ENCODE measurements around the gene HOXD9. TPM values are rescaled to one million over a fixed set of nuclear protein-coding genes. Genes with fewer than 3 reads are reported as not detected.

Gene HOXD9
- polyA plus RNA-seq, 1 of the 3 experiments (the other 2 are of a cell fraction): 4.8 TPM

GRCh38 chr2:176149939-176150583 is 27.5 kb downstream of the HOXD9 start:
- H3K36me3 ChIP-seq (replicated peaks in 1 of 2; ENCODE audit: control insufficient read depth in 1 of 2, insufficient read depth in 2 of 2, low read length in 1 of 2): peaks cover 0 to 24% of the 10 kb centered on the region in 2 experiments
- H3K27me3 ChIP-seq (ENCODE audit: insufficient read depth): no peaks in the 10 kb centered on the region
- DNase-seq: no peak
- 92% methylated on average over 24 of the region's 24 CpGs for WGBS (ENCODE audit: low lambda C conversion rate)
- H3K9me2 ChIP-seq: no peaks in the 10 kb centered on the region
- H3K79me2 ChIP-seq (ENCODE audit: insufficient read depth): no peaks in the 10 kb centered on the region
- H3K9ac ChIP-seq: no peak overlapping the region
- H3K4me2 ChIP-seq: no peak overlapping the region
- no peaks in the 10 kb centered on the region for H4K20me1 ChIP-seq (ENCODE audit: insufficient read depth)
- H3K9me3 ChIP-seq: no peaks in the 10 kb centered on the region
- H3K27ac ChIP-seq (ENCODE audit: low read depth in 2 of 2, low read length in 1 of 2): no peak overlapping the region
- no peaks in the 10 kb centered on the region for H3F3A ChIP-seq (replicated peaks; ENCODE audit: insufficient read depth)
- no peak overlapping the region for H2AFZ ChIP-seq (ENCODE audit: low read depth)
- no peak overlapping the region for H3K4me3 ChIP-seq (ENCODE audit: low read depth in 2 of 2, low read length in 1 of 2)
- CTCF ChIA-PET: interaction anchor here (1.7 to 4.4 kb wide), 2 partner anchors 10 to 404 kb away, joined by 5 to 24 read pairs; no protein-coding TSS in a partner anchor
- H3K4me1 ChIP-seq (ENCODE audit: control insufficient read depth in 1 of 2, insufficient read depth in 2 of 2, low read depth in 1 of 2, low read length in 1 of 2): peaks cover 0 to 8% of the 10 kb centered on the region in 2 experiments; a peak in 1 of 4 replicates
- POLR2A ChIA-PET: interaction anchor here (0.6 kb wide), 1 partner anchor 261 kb away, joined by 4 read pairs; no protein-coding TSS in a partner anchor
- TF ChIP-seq MXI1 (IDR thresholded peaks at IDR 0.05; ENCODE audit: low read depth, low read length) (no peak), MEF2A (IDR thresholded peaks at IDR 0.05; ENCODE audit: borderline replicate concordance, low read depth) (no peak), CTCF (IDR thresholded peaks at IDR 0.05) (no peak), EP300 (IDR thresholded peaks at IDR 0.05; ENCODE audit: borderline replicate concordance in 1 of 2, low read depth in 1 of 2, low read length in 1 of 2) (no peak), POLR2AphosphoS5 (IDR thresholded peaks at IDR 0.05; ENCODE audit: low read depth, low read length) (no peak), EZH2phosphoT487 (IDR thresholded peaks at IDR 0.05; ENCODE audit: borderline replicate concordance, low read depth) (no peak), GATA2 (CRISPR knock-in tag; IDR thresholded peaks at IDR 0.05) (no peak), YY1 (IDR thresholded peaks at IDR 0.05; ENCODE audit: low read depth) (no peak), SMC3 (IDR thresholded peaks at IDR 0.05; ENCODE audit: low read depth, low read length) (no peak), GABPA (IDR thresholded peaks at IDR 0.05; ENCODE audit: low read depth) (no peak), USF1 (IDR thresholded peaks at IDR 0.05; ENCODE audit: borderline replicate concordance, low read depth) (no peak), FOXM1 (IDR thresholded peaks at IDR 0.05; ENCODE audit: low read depth) (no peak), CHD2 (IDR thresholded peaks at IDR 0.05; ENCODE audit: low read length, partially characterized antibody) (no peak), RCOR1 (IDR thresholded peaks at IDR 0.05; ENCODE audit: low read length) (no peak), FOXJ3 (CRISPR knock-in tag; IDR thresholded peaks at IDR 0.05) (no peak), IRF3 (IDR thresholded peaks at IDR 0.05; ENCODE audit: low read depth, low read length) (no peak), FOSL2 (IDR thresholded peaks at IDR 0.05; ENCODE audit: borderline replicate concordance, low read depth) (no peak), NRF1 (IDR thresholded peaks at IDR 0.05; ENCODE audit: low read depth, low read length) (no peak)
- TF ChIP-seq, protein P1, sequence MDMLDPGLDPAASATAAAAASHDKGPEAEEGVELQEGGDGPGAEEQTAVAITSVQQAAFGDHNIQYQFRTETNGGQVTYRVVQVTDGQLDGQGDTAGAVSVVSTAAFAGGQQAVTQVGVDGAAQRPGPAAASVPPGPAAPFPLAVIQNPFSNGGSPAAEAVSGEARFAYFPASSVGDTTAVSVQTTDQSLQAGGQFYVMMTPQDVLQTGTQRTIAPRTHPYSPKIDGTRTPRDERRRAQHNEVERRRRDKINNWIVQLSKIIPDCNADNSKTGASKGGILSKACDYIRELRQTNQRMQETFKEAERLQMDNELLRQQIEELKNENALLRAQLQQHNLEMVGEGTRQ (IDR thresholded peaks at IDR 0.05; ENCODE audit: borderline replicate concordance, low read depth, low read length): no peak
